D721Med (cell line): ENCODE data around the gene SDHAF4.
"Not testable (repeated sequence)": the region's sequence is repeated elsewhere in the genome, so short reads cannot be mapped to it uniquely, and the experiment has no call there.

Experiments used
- DNase-seq: peaks from one replicate; pipeline ENCODE4 v3.0.0; 2011; ENCODE audit warnings: low spot score; ENCODE audit not compliant: insufficient read length
- FAIRE-seq: peaks from 2 replicates; lab custom pipeline; 2011; peaks lifted over from hg19 to GRCh38; lab: Jason Lieb, UNC
- CTCF ChIP-seq: IDR thresholded peaks from 2 replicates; pipeline ENCODE4 v1.5.1; 2012; ENCODE audit warnings: mild to moderate bottlenecking, control low read depth; ENCODE audit not compliant: insufficient read depth; ENCODE audit errors: missing control alignments

The SDHAF4 gene

GRCh38 chr6:70592391-70593117, 25.8 kb downstream of the SDHAF4 start:
- no peak for DNase-seq
- TF ChIP-seq CTCF, result no peak
- no peak for FAIRE-seq

GRCh38 chr6:70593118-70593486, 26.4 kb downstream of the SDHAF4 start:
- DNase-seq (no peak), FAIRE-seq (no peak)
- TF ChIP-seq CTCF, result no peak

- no peak for TF ChIP-seq CTCF
- no peak for FAIRE-seq
- no peak for DNase-seq
Measured at GRCh38 chr6:70599187-70599586, 32.5 kb downstream of the SDHAF4 start.

- DNase-seq (no peak), FAIRE-seq (no peak)
- TF ChIP-seq CTCF, result no peak
Measured at GRCh38 chr6:70601014-70601413, 34.3 kb downstream of the SDHAF4 start.

GRCh38 chr6:70604254-70604653, 37.5 kb downstream of the SDHAF4 start:
- no peak for DNase-seq
- FAIRE-seq, result no peak
- no peak for TF ChIP-seq CTCF

- FAIRE-seq, DNase-seq: not testable (repeated sequence)
Measured at GRCh38 chr6:70607371-70607770, 40.6 kb downstream of the SDHAF4 start.

GRCh38 chr6:70609181-70609580, 42.5 kb downstream of the SDHAF4 start:
- not testable (repeated sequence) for FAIRE-seq, DNase-seq

GRCh38 chr6:70616728-70617260, 50.1 kb downstream of the SDHAF4 start:
- no peak for DNase-seq
- TF ChIP-seq CTCF, result no peak
- FAIRE-seq, result no peak
